Measurements from ENCODE around the gene RAD23A.

RAD23A gene

GRCh38 chr19:12959481-12959880, 13.8 kb downstream of the RAD23A start:
- ChIA-PET POLR2A (no interaction called here), CTCF (no interaction called here)
- H3K4me1 ChIP-seq (ENCODE audit: control extremely low read depth in 1 of 4, control insufficient read depth in 4 of 4, insufficient read depth in 4 of 4, low read length in 3 of 4): peaks cover 0 to 29% (median 23%) of the 10 kb centered on the region in 4 experiments
- no peak overlapping the region for H3K4me3 ChIP-seq (ENCODE audit: control insufficient read depth in 1 of 7, extremely low read depth in 1 of 7, insufficient read depth in 4 of 7, low read depth in 2 of 7, low read length in 6 of 7)
- no peak for DNase-seq
- 89% methylated on average over 5 of the region's 6 CpGs for WGBS (ENCODE audit: insufficient coverage)
- no peaks in the 10 kb centered on the region for H3K27me3 ChIP-seq (replicated peaks in 2 of 5; ENCODE audit: control insufficient read depth in 4 of 5, insufficient read depth in 5 of 5, low read length in 4 of 5)
- no peak overlapping the region for H3K27ac ChIP-seq (ENCODE audit: insufficient read depth in 1 of 2, low read depth in 1 of 2, low read length in 2 of 2, poor library complexity in 1 of 2, severe bottlenecking in 2 of 2)
- peaks cover 2 to 8% (median 5%) of the 10 kb centered on the region in 4 experiments for H3K36me3 ChIP-seq (ENCODE audit: control insufficient read depth in 4 of 4, insufficient read depth in 4 of 4, low read length in 3 of 4)
- no peaks in the 10 kb centered on the region for H3K9me3 ChIP-seq (ENCODE audit: control extremely low read depth in 1 of 5, control insufficient read depth in 4 of 5, insufficient read depth in 2 of 5, low read depth in 1 of 5, low read length in 4 of 5)

GRCh38 chr19:12965017-12965811, 19.6 kb downstream of the RAD23A start:
- peak; percentile 73 to 78 (median 76) for DNase-seq
- H3K4me1 ChIP-seq (ENCODE audit: control extremely low read depth in 1 of 4, control insufficient read depth in 4 of 4, insufficient read depth in 4 of 4, low read length in 3 of 4): peaks cover 0 to 15% (median 6%) of the 10 kb centered on the region in 4 experiments
- CTCF ChIA-PET: interaction anchor here (0.5 to 5.1 kb wide), 41 partner anchors 10 to 203 kb away, joined by 3 to 76 read pairs (median 4); partner anchors contain the start of genes CALR, DNASE2, GADD45GIP1 and IER2
- H3K27ac ChIP-seq (ENCODE audit: insufficient read depth in 1 of 2, low read depth in 1 of 2, low read length in 2 of 2, poor library complexity in 1 of 2, severe bottlenecking in 2 of 2): peak overlapping the region in 1 of 2 experiments; percentile 79
- 0% methylated on average over 31 of the region's 34 CpGs for WGBS (ENCODE audit: insufficient coverage)
- no peaks in the 10 kb centered on the region for H3K9me3 ChIP-seq (ENCODE audit: control extremely low read depth in 1 of 5, control insufficient read depth in 4 of 5, insufficient read depth in 2 of 5, low read depth in 1 of 5, low read length in 4 of 5)
- POLR2A ChIA-PET: interaction anchor here (0.9 to 1.3 kb wide), 4 partner anchors 9 to 134 kb away, joined by 3 to 8 read pairs (median 4); partner anchors contain the start of genes FARSA and RAD23A
- H3K27me3 ChIP-seq (replicated peaks in 2 of 5; ENCODE audit: control insufficient read depth in 4 of 5, insufficient read depth in 5 of 5, low read length in 4 of 5): no peaks in the 10 kb centered on the region
- H3K4me3 ChIP-seq (ENCODE audit: control insufficient read depth in 1 of 7, extremely low read depth in 1 of 7, insufficient read depth in 4 of 7, low read depth in 2 of 7, low read length in 6 of 7): peak overlapping the region; percentile 38 to 87 (median 69)
- no peaks in the 10 kb centered on the region for H3K36me3 ChIP-seq (ENCODE audit: control insufficient read depth in 4 of 4, insufficient read depth in 4 of 4, low read length in 3 of 4)

GRCh38 chr19:12965812-12966135, 20.1 kb downstream of the RAD23A start:
- Histone ChIP-seq H3K4me3 (ENCODE audit: control insufficient read depth in 1 of 7, extremely low read depth in 1 of 7, insufficient read depth in 4 of 7, low read depth in 2 of 7, low read length in 6 of 7) (peak overlapping the region in 5 of 7 experiments; percentile 62 to 87 (median 70)), H3K27me3 (replicated peaks in 2 of 5; ENCODE audit: control insufficient read depth in 4 of 5, insufficient read depth in 5 of 5, low read length in 4 of 5) (no peaks in the 10 kb centered on the region), H3K4me1 (ENCODE audit: control extremely low read depth in 1 of 4, control insufficient read depth in 4 of 4, insufficient read depth in 4 of 4, low read length in 3 of 4) (peaks cover 0 to 15% (median 6%) of the 10 kb centered on the region in 4 experiments), H3K9me3 (ENCODE audit: control extremely low read depth in 1 of 5, control insufficient read depth in 4 of 5, insufficient read depth in 2 of 5, low read depth in 1 of 5, low read length in 4 of 5) (no peaks in the 10 kb centered on the region), H3K27ac (ENCODE audit: insufficient read depth in 1 of 2, low read depth in 1 of 2, low read length in 2 of 2, poor library complexity in 1 of 2, severe bottlenecking in 2 of 2) (no peak overlapping the region), H3K36me3 (ENCODE audit: control insufficient read depth in 4 of 4, insufficient read depth in 4 of 4, low read length in 3 of 4) (no peaks in the 10 kb centered on the region)
- no peak for DNase-seq
- CTCF ChIA-PET: interaction anchor here (0.7 to 5.1 kb wide), 34 partner anchors 11 to 203 kb away, joined by 3 to 76 read pairs (median 4); partner anchors contain the start of genes CALR, DNASE2, GADD45GIP1 and IER2
- WGBS (ENCODE audit: insufficient coverage): 79% methylated on average over 5 of the region's 8 CpGs
- POLR2A ChIA-PET: interaction anchor here (0.9 to 1.3 kb wide), 4 partner anchors 10 to 134 kb away, joined by 3 to 8 read pairs (median 4); partner anchors contain the start of genes FARSA and RAD23A

- peaks cover 0 to 15% (median 6%) of the 10 kb centered on the region in 4 experiments for H3K4me1 ChIP-seq (ENCODE audit: control extremely low read depth in 1 of 4, control insufficient read depth in 4 of 4, insufficient read depth in 4 of 4, low read length in 3 of 4)
- H3K27me3 ChIP-seq (replicated peaks in 2 of 5; ENCODE audit: control insufficient read depth in 4 of 5, insufficient read depth in 5 of 5, low read length in 4 of 5): no peaks in the 10 kb centered on the region
- H3K4me3 ChIP-seq (ENCODE audit: control insufficient read depth in 1 of 7, extremely low read depth in 1 of 7, insufficient read depth in 4 of 7, low read depth in 2 of 7, low read length in 6 of 7): no peak overlapping the region
- ChIA-PET CTCF (interaction anchor here (1.0 to 4.3 kb wide), 4 partner anchors 9 to 133 kb away, joined by 3 to 76 read pairs (median 4); no protein-coding TSS in a partner anchor), POLR2A (no interaction called here)
- H3K9me3 ChIP-seq (ENCODE audit: control extremely low read depth in 1 of 5, control insufficient read depth in 4 of 5, insufficient read depth in 2 of 5, low read depth in 1 of 5, low read length in 4 of 5): no peaks in the 10 kb centered on the region
- H3K36me3 ChIP-seq (ENCODE audit: control insufficient read depth in 4 of 4, insufficient read depth in 4 of 4, low read length in 3 of 4): no peaks in the 10 kb centered on the region
- 100% methylated on average over 3 of the region's 5 CpGs for WGBS (ENCODE audit: insufficient coverage)
- DNase-seq: no peak
- H3K27ac ChIP-seq (ENCODE audit: insufficient read depth in 1 of 2, low read depth in 1 of 2, low read length in 2 of 2, poor library complexity in 1 of 2, severe bottlenecking in 2 of 2): no peak overlapping the region
These were observed 22.2 kb downstream of the RAD23A start for GRCh38 chr19:12967907-12968306.

GRCh38 chr19:12969292-12969988, 23.8 kb downstream of the RAD23A start, which contains the start of gene DAND5:
DAND5 (plus strand) TSS chr19:12969576; CDS start chr19:12969661, 85 bp downstream.
- POLR2A ChIA-PET: interaction anchor here (0.7 kb wide), 1 partner anchor 114 kb away, joined by 3 read pairs; no protein-coding TSS in a partner anchor
- no peaks in the 10 kb centered on the region for H3K9me3 ChIP-seq (ENCODE audit: control extremely low read depth in 1 of 5, control insufficient read depth in 4 of 5, insufficient read depth in 2 of 5, low read depth in 1 of 5, low read length in 4 of 5)
- no peak within 1 kb of the TSS for H3K27ac ChIP-seq (ENCODE audit: insufficient read depth in 1 of 2, low read depth in 1 of 2, low read length in 2 of 2, poor library complexity in 1 of 2, severe bottlenecking in 2 of 2)
- 72% methylated on average over 14 of the region's 14 CpGs for WGBS (ENCODE audit: insufficient coverage)
- H3K27me3 ChIP-seq (replicated peaks in 2 of 5; ENCODE audit: control insufficient read depth in 4 of 5, insufficient read depth in 5 of 5, low read length in 4 of 5): no peaks in the 10 kb centered on the region
- CTCF ChIA-PET: interaction anchor here (0.7 to 0.8 kb wide), 2 partner anchors 61 to 125 kb away, joined by 3 read pairs; no protein-coding TSS in a partner anchor
- peaks cover 0 to 18% (median 7%) of the 10 kb centered on the region in 4 experiments for H3K4me1 ChIP-seq (ENCODE audit: control extremely low read depth in 1 of 4, control insufficient read depth in 4 of 4, insufficient read depth in 4 of 4, low read length in 3 of 4)
- no peak within 1 kb of the TSS for H3K4me3 ChIP-seq (ENCODE audit: control insufficient read depth in 1 of 7, extremely low read depth in 1 of 7, insufficient read depth in 4 of 7, low read depth in 2 of 7, low read length in 6 of 7)
- no peak for DNase-seq
- H3K36me3 ChIP-seq (ENCODE audit: control insufficient read depth in 4 of 4, insufficient read depth in 4 of 4, low read length in 3 of 4): no peaks in the 10 kb centered on the region

GRCh38 chr19:12970070-12970820, 24.6 kb downstream of the RAD23A start:
- Histone ChIP-seq H3K4me1 (ENCODE audit: control extremely low read depth in 1 of 4, control insufficient read depth in 4 of 4, insufficient read depth in 4 of 4, low read length in 3 of 4) (peaks cover 0 to 23% (median 11%) of the 10 kb centered on the region in 4 experiments), H3K9me3 (ENCODE audit: control extremely low read depth in 1 of 5, control insufficient read depth in 4 of 5, insufficient read depth in 2 of 5, low read depth in 1 of 5, low read length in 4 of 5) (no peaks in the 10 kb centered on the region), H3K4me3 (ENCODE audit: control insufficient read depth in 1 of 7, extremely low read depth in 1 of 7, insufficient read depth in 4 of 7, low read depth in 2 of 7, low read length in 6 of 7) (no peak overlapping the region), H3K36me3 (ENCODE audit: control insufficient read depth in 4 of 4, insufficient read depth in 4 of 4, low read length in 3 of 4) (no peaks in the 10 kb centered on the region), H3K27me3 (replicated peaks in 2 of 5; ENCODE audit: control insufficient read depth in 4 of 5, insufficient read depth in 5 of 5, low read length in 4 of 5) (no peaks in the 10 kb centered on the region), H3K27ac (ENCODE audit: insufficient read depth in 1 of 2, low read depth in 1 of 2, low read length in 2 of 2, poor library complexity in 1 of 2, severe bottlenecking in 2 of 2) (no peak overlapping the region)
- no peak for DNase-seq
- ChIA-PET CTCF (interaction anchor here (10.6 kb wide), 1 partner anchor 123 kb away, joined by 154 read pairs; no protein-coding TSS in a partner anchor), POLR2A (no interaction called here)
- WGBS (ENCODE audit: insufficient coverage): 95% methylated on average over 7 of the region's 7 CpGs
